Nephron (organoid): Measurements from ENCODE around the gene ARMH3.

ENCODE experiments used
- H3K27ac Mint-ChIP-seq, 3 experiments: 2 replicates each; pipeline ENCODE4 v1.8.0; 2020; ENCODE audit warnings: mixed read lengths in 3 of 3, mild to moderate bottlenecking in 2 of 3, moderate library complexity in 1 of 3
- H3K27me3 Mint-ChIP-seq: 2 replicates; pipeline ENCODE4 v1.8.0; 2021; ENCODE audit warnings: low read depth, mild to moderate bottlenecking, moderate library complexity, mixed read lengths
- H3K36me3 Mint-ChIP-seq: 2 replicates; pipeline ENCODE4 v1.8.0; 2020; ENCODE audit warnings: low read depth, mixed read lengths
- H3K4me1 Mint-ChIP-seq: 2 replicates; pipeline ENCODE4 v1.8.0; 2020; ENCODE audit warnings: mixed read lengths
- H3K4me3 Mint-ChIP-seq, 3 experiments: 2 replicates each; pipeline ENCODE4 v1.8.0; 2020; ENCODE audit warnings: mild to moderate bottlenecking in 3 of 3, mixed read lengths in 3 of 3, moderate library complexity in 2 of 3
- H3K9me3 Mint-ChIP-seq: 2 replicates; pipeline ENCODE4 v1.8.0; 2020; ENCODE audit warnings: mixed read lengths
- TF ChIP-seq, protein P1 (sequence below), 3 experiments: fragments of 200-600 bp; sonication (generic); IDR thresholded peaks; one replicate each; pipeline ENCODE4 v1.5.0; 2021; ENCODE audit warnings: antibody characterized with exemption in 3 of 3; ENCODE audit not compliant: unreplicated experiment in 3 of 3

The ARMH3 gene

DNA sequence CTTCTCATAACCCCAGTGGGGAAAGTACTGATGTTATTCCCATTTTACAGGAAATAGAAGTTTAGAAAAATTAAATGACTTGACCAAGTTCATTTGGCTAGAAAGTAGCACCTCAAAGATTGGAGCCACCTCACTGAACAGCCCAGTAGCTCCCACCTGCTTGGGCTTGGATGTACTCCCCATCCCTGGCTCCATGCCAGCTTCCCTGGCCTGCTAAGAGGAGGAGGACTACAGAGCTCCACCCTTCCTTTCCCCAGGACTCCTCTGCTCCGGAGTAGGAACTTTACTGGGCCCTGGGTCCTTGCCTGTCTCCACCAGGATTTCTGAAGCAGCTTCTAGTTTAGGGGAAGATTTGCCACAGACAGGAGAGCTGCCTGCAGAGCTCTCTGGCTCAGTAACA lies 12.2 kb upstream of the ARMH3 start:
- Mint-ChIP-seq H3K4me3 (peak overlapping the region in 2 of 3 experiments; percentile 21 to 34), H3K36me3 (no peaks in the 10 kb centered on the region), H3K27ac (no peak overlapping the region), H3K9me3 (no peaks in the 10 kb centered on the region), H3K27me3 (peaks cover 8% of the 10 kb centered on the region), H3K4me1 (peaks cover 5% of the 10 kb centered on the region)
- TF ChIP-seq, protein P1, sequence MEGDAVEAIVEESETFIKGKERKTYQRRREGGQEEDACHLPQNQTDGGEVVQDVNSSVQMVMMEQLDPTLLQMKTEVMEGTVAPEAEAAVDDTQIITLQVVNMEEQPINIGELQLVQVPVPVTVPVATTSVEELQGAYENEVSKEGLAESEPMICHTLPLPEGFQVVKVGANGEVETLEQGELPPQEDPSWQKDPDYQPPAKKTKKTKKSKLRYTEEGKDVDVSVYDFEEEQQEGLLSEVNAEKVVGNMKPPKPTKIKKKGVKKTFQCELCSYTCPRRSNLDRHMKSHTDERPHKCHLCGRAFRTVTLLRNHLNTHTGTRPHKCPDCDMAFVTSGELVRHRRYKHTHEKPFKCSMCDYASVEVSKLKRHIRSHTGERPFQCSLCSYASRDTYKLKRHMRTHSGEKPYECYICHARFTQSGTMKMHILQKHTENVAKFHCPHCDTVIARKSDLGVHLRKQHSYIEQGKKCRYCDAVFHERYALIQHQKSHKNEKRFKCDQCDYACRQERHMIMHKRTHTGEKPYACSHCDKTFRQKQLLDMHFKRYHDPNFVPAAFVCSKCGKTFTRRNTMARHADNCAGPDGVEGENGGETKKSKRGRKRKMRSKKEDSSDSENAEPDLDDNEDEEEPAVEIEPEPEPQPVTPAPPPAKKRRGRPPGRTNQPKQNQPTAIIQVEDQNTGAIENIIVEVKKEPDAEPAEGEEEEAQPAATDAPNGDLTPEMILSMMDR (IDR thresholded peaks at IDR 0.05; ENCODE audit: unreplicated experiment in 3 of 3): no peak

DNA sequence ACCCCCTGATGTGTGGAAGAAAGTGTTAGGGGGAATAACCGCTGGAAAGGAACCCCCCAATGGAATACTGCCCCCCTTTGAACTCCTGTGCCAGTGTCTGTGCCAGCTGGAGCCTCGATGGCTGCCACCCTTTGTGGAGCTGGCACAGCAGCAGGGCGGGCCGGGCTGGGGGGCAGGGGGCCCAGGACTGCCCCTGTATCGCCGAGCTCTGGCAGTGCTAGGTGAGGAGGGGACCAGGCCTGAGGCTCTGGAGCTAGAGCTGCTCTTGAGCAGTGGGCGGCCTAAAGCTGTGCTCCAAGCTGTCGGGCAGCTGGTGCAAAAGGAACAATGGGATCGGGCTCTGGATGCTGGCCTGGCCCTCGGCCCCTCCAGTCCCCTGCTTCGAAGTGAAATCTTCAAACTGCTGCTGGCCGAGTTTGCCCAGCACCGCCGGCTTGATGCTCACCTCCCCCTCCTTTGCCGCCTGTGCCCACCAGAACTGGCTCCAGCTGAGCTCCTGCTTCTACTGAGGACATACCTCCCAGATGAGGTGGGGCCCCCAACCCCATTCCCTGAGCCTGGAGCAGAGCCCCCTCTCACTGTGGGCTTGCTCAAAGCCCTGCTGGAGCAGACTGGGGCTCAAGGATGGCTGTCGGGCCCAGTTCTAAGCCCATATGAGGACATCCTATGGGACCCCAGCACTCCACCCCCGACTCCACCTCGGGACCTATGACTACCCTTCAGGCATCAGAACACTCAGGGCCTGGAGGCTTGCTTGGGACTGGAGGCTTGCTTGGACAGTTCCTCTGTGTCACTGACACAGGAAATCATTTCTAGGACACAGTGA lies 11.3 kb upstream of the ARMH3 start:
- H3K27me3 Mint-ChIP-seq: peaks cover 8% of the 10 kb centered on the region
- no peak overlapping the region for H3K27ac Mint-ChIP-seq
- H3K4me3 Mint-ChIP-seq: peak overlapping the region; percentile 63 to 88 (median 70)
- H3K36me3 Mint-ChIP-seq: no peaks in the 10 kb centered on the region
- TF ChIP-seq, protein P1 (IDR thresholded peaks at IDR 0.05; ENCODE audit: unreplicated experiment in 3 of 3): no peak
- no peaks in the 10 kb centered on the region for H3K9me3 Mint-ChIP-seq
- H3K4me1 Mint-ChIP-seq: peaks cover 5% of the 10 kb centered on the region

DNA sequence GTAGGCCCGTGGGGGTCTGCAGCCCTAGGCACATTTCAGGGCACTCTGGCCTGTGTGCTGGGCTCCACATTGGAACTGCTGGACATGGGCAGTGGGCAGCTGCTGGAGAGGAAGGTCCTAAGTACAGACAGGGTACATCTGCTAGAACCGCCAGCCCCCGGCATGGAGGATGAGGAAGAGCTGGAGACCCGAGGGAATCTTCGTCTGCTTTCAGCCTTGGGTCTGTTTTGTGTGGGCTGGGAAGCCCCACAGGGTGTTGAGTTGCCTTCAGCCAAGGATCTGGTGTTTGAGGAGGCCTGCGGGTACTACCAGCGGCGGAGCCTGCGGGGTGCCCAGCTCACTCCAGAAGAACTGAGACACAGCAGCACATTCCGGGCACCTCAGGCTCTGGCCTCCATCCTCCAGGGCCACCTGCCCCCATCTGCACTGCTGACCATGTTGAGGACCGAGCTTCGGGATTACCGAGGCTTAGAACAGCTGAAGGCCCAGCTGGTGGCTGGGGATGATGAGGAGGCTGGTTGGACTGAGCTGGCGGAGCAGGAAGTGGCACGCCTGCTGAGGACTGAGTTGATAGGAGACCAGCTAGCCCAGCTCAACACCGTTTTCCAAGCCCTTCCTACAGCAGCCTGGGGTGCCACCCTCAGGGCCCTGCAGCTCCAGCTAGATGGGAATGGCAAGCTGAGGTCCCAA lies 10.6 kb upstream of the ARMH3 start:
- TF ChIP-seq, protein P1 (IDR thresholded peaks at IDR 0.05; ENCODE audit: unreplicated experiment in 3 of 3): no peak
- peak overlapping the region; percentile 88 to 92 (median 89) for H3K4me3 Mint-ChIP-seq
- H3K27me3 Mint-ChIP-seq: peaks cover 8% of the 10 kb centered on the region
- H3K27ac Mint-ChIP-seq: peak overlapping the region in 2 of 3 experiments; percentile 74 to 83
- H3K4me1 Mint-ChIP-seq: peaks cover 5% of the 10 kb centered on the region
- no peaks in the 10 kb centered on the region for H3K36me3 Mint-ChIP-seq
- H3K9me3 Mint-ChIP-seq: no peaks in the 10 kb centered on the region

DNA sequence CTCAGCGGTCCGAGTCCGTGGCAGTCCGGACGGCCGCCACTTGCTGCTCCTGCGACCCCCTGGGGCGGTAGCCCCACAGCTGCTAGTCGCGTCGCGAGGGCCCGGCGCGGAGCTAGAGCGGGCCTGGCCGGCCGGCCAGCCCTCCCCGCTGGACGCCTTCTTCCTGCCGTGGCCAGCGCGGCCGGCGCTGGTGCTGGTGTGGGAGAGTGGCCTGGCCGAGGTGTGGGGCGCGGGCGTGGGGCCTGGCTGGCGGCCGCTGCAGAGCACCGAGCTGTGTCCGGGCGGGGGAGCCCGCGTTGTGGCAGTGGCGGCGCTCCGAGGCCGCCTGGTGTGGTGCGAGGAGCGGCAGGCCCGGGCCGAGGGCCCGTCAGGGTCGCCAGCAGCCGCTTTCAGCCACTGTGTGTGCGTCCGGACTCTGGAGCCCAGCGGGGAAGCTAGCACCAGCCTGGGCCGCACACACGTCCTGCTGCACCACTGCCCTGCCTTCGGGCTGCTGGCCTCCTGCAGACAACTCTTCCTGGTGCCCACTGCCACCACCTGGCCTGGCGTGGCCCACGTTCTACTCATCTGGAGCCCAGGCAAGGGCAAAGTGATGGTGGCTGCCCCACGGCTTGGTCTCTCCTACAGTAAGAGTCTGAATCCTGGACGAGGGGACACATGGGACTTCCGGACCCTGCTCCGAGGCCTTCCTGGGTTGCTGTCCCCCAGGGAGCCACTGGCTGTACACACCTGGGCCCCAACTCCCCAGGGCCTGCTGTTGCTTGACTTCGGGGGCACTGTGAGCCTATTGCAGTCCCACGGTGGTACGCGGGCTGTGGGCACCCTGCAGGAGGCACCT lies 9.8 kb upstream of the ARMH3 start:
- Mint-ChIP-seq H3K4me1 (peaks cover 5% of the 10 kb centered on the region), H3K27me3 (peaks cover 8% of the 10 kb centered on the region), H3K27ac (peak overlapping the region in 2 of 3 experiments; percentile 74 to 83), H3K4me3 (peak overlapping the region; percentile 88 to 92 (median 89)), H3K9me3 (no peaks in the 10 kb centered on the region), H3K36me3 (no peaks in the 10 kb centered on the region)
- TF ChIP-seq, protein P1 (IDR thresholded peaks at IDR 0.05; ENCODE audit: unreplicated experiment in 3 of 3): peak in 1 of 3 experiments; percentile 6

DNA sequence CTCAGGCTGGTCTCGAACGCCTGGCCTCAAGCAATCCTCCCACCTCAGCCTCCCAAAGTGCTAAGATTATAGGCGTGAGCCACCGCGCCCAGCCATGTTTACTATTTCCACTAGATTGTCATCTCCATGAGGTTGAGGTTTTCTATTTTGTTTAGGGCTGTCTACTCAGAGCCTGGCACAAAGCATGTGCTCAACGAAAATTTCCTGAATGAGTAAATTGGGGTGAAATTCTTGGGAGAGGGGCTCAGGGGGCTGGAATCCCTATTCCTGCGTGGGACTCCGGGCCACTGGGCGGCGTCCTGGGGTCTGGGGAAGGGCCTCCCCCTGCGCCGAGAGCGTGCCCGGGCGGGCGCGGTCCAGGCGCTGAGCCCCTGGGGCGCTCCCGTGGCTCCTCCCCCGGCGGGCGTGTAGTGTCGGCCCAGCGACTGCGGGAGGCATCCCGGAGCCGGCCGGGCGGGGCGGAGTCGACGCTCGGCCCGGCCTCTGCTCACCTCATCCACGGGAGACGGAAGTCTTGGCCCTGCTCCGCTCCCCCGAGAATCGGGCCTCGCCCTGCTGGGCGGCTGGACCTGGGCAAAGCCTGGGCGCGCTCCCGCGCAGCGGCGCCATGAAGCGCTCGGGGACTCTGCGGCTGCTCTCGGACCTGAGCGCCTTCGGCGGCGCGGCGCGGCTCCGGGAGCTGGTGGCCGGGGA lies 9.0 kb upstream of the ARMH3 start, which contains the start of gene HPS6:
Gene HPS6 (plus strand): TSS at position 482 of the 693 bp plus-strand sequence. CDS start 126 bp downstream, at position 608.
- Mint-ChIP-seq H3K9me3 (no peaks in the 10 kb centered on the region), H3K27ac (peak within 1 kb of the TSS; percentile 29 to 83 (median 83)), H3K4me3 (peak within 1 kb of the TSS; percentile 88 to 92 (median 89)), H3K4me1 (peaks cover 5% of the 10 kb centered on the region), H3K27me3 (peaks cover 8% of the 10 kb centered on the region), H3K36me3 (no peaks in the 10 kb centered on the region)
- TF ChIP-seq, protein P1 (IDR thresholded peaks at IDR 0.05; ENCODE audit: unreplicated experiment in 3 of 3): no peak
